ENCODE results near the gene SCG2.

Gene SCG2

GRCh38 chr2:223562078-223562477 lies 40.1 kb downstream of the SCG2 start:
- no peak overlapping the region for H3K4me3 ChIP-seq (ENCODE audit: low read length)
- TF ChIP-seq CTCF (conservative IDR thresholded peaks at IDR 0.05; ENCODE audit: low read length): no peak
- no peak for DNase-seq (ENCODE audit: low read depth)

DNA sequence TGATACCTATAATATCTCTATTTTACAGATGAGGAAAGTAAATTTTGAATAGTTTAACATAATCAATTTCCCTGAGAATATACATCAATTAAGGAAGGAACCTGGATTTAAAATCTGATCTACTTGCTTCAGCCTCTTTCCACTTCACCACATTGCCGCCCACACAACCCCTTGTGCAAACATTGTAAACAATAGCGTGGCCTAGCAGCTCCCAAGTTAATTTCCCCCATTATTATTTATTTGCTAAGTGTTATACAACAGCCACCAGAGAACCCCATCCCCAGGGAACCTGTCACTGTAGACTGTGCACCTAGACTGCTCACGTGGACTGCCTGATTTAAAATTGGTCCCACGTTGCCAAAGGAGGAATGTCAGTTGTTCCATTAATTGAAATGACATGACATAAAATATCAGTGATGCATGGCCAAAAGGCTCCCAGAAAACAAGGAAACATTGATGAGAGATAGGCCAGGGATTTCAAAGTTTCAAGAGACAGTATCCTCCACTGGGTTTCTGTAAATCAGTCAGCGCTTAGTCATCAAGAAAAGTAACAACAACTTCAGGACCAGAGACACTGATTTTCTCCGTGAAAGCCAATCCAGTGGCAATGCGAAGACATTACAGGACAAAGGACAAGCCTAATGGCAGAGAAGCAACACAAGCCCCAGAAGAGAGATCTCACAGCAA lies 41.3 kb downstream of the SCG2 start:
- DNase-seq (ENCODE audit: low read depth): no peak
- H3K4me3 ChIP-seq (ENCODE audit: low read length): no peak overlapping the region
- no peak for TF ChIP-seq CTCF (conservative IDR thresholded peaks at IDR 0.05; ENCODE audit: low read length)

DNA sequence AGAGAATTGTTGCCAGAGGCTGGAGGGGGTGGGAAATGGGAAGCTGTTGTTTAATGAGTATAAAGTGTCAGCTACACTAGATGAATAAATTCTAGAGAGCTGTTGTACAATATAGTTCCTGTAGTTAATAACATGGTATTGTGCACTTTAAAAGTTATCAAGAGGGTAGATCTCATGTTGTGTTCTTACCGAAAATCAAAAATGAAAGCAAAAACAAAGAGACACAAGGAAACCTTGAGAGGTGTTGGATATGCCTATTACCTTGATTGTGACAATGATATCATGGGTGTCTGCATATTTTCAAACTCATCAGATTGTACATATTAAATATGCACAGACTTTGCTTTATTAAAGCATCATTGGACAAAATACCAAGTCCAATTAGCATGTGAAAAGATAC lies 43.2 kb downstream of the SCG2 start:
- DNase-seq (ENCODE audit: low read depth): no peak
- no peak for TF ChIP-seq CTCF (conservative IDR thresholded peaks at IDR 0.05; ENCODE audit: low read length)
- no peak overlapping the region for H3K4me3 ChIP-seq (ENCODE audit: low read length)

- DNase-seq (ENCODE audit: low read depth): no peak
- no peak overlapping the region for H3K4me3 ChIP-seq (ENCODE audit: low read length)
- TF ChIP-seq CTCF (conservative IDR thresholded peaks at IDR 0.05; ENCODE audit: low read length): no peak
Observed at GRCh38 chr2:223554923-223555322, 47.2 kb downstream of the SCG2 start.

GRCh38 chr2:223549215-223549614 lies 52.9 kb downstream of the SCG2 start:
- peak; percentile 92 for DNase-seq (ENCODE audit: low read depth)
- no peak overlapping the region for H3K4me3 ChIP-seq (ENCODE audit: low read length)

GRCh38 chr2:223548194-223548593 lies 54.0 kb downstream of the SCG2 start:
- no peak for TF ChIP-seq CTCF (conservative IDR thresholded peaks at IDR 0.05; ENCODE audit: low read length)
- no peak for DNase-seq (ENCODE audit: low read depth)
- no peak overlapping the region for H3K4me3 ChIP-seq (ENCODE audit: low read length)

More at GRCh38 chr2:223549215-223549614, 52.9 kb downstream of the SCG2 start:
- no peak for TF ChIP-seq CTCF (conservative IDR thresholded peaks at IDR 0.05; ENCODE audit: low read length)
